GM12878 (cell line): ENCODE data around the gene ABTB1. TPM values are rescaled to one million over a fixed set of nuclear protein-coding genes. Genes with fewer than 3 reads are reported as not detected.

ENCODE experiments used
- ATAC-seq: fragments of 200-7000 bp; cut with Tn5 transposase; 3 replicates; pipeline ENCODE4 v1.9.1; 2020; ENCODE audit warnings: mild to moderate bottlenecking, moderate library complexity
- BruUV-seq: library from RNA; stranded (reverse); fragments of 400-500 nt; replicated peaks from 2 replicates; lab custom pipeline; 2021; lab: Mats Ljungman, UMichigan
- CTCF ChIA-PET: fragments of 300-600 bp; sonication (Branson Sonifier 250); formaldehyde crosslinking; extraction: SDS; loops from one replicate; lab custom pipeline; 2021; ENCODE audit warnings: inconsistent platforms; lab: Yijun Ruan, JAX
- POLR2A ChIA-PET: fragments of 350-600 bp; formaldehyde crosslinking; extraction: SDS; loops from one replicate; lab custom pipeline; 2021; ENCODE audit warnings: inconsistent platforms; lab: Charles Lee
- RAD21 ChIA-PET: fragments of 300-600 bp; sonication (Branson Sonifier 250); formaldehyde crosslinking; loops from one replicate; lab custom pipeline; 2023; ENCODE audit warnings: antibody characterized with exemption; ENCODE audit not compliant: unreplicated experiment; lab: Charles Lee
- SMC1A ChIA-PET: fragments of 300-600 bp; sonication (Branson Sonifier 250); formaldehyde crosslinking; loops from one replicate; lab custom pipeline; 2023; ENCODE audit not compliant: unreplicated experiment, uncharacterized antibody; lab: Charles Lee
- DNase-seq: peaks from one replicate; pipeline ENCODE4 v3.0.0-alpha.2; 2011; ENCODE audit warnings: low read depth, low spot score
- FAIRE-seq: peaks from 3 replicates; lab custom pipeline; 2011; peaks lifted over from hg19 to GRCh38; lab: Jason Lieb, UNC
- H2AFZ ChIP-seq: 2 replicates; pipeline ENCODE4 v1.6.0; 2011; ENCODE audit warnings: low read depth, low read length, control low read depth; ENCODE audit not compliant: control insufficient read depth
- H3K27ac ChIP-seq: 2 replicates; pipeline ENCODE4 v1.5.1; 2011; ENCODE audit warnings: control low read depth; ENCODE audit not compliant: control insufficient read depth, insufficient read depth
- H3K27me3 ChIP-seq, 2 experiments: replicated peaks in 1 of 2; 2 replicates each; pipeline versions ENCODE4 v1.6.0 to v1.6.1; 2011; ENCODE audit warnings: low read length in 1 of 2; ENCODE audit not compliant: control insufficient read depth in 2 of 2, insufficient read depth in 2 of 2
- H3K36me3 ChIP-seq, 2 experiments: 2 replicates each; pipeline ENCODE4 v1.5.1; 2011; ENCODE audit warnings: low read length in 1 of 2; ENCODE audit not compliant: control insufficient read depth in 2 of 2, insufficient read depth in 2 of 2
- H3K4me1 ChIP-seq: 2 replicates; pipeline ENCODE4 v1.6.1; 2011; ENCODE audit warnings: mild to moderate bottlenecking, low read length, moderate library complexity, mixed read lengths; ENCODE audit not compliant: control insufficient read depth, insufficient read depth
- H3K4me2 ChIP-seq: 2 replicates; pipeline ENCODE4 v1.6.0; 2011; ENCODE audit warnings: control low read depth; ENCODE audit not compliant: control insufficient read depth, insufficient read depth
- H3K4me3 ChIP-seq: fragments of 200-600 bp; sonication (generic); 2 replicates; pipeline ENCODE4 v1.5.1; 2016
- H3K79me2 ChIP-seq: 2 replicates; pipeline ENCODE4 v1.6.0; 2011; ENCODE audit warnings: low read length; ENCODE audit not compliant: control insufficient read depth, insufficient read depth
- H3K9ac ChIP-seq: 2 replicates; pipeline ENCODE4 v1.8.0; 2011; ENCODE audit warnings: low read length, control low read depth, mixed read lengths; ENCODE audit not compliant: control insufficient read depth, insufficient read depth
- H3K9me3 ChIP-seq: replicated peaks from 3 replicates; pipeline ENCODE4 v1.5.1; 2011; ENCODE audit warnings: mild to moderate bottlenecking, low read length; ENCODE audit not compliant: control insufficient read depth, insufficient read depth
- H4K20me1 ChIP-seq: 2 replicates; pipeline ENCODE4 v1.6.0; 2011; ENCODE audit not compliant: control insufficient read depth, insufficient read depth
- EZH2 ChIP-seq: IDR thresholded peaks from 2 replicates; pipeline ENCODE4 v1.6.1; 2012; ENCODE audit warnings: low read depth, mild to moderate bottlenecking, control low read depth, inconsistent platforms, low read length, borderline replicate concordance; ENCODE audit not compliant: control insufficient read depth
- IKZF1 ChIP-seq: fragments of 450-650 bp; conservative IDR thresholded peaks from 2 replicates; pipeline ENCODE4 v1.6.1; 2017; ENCODE audit warnings: antibody characterized with exemption, mild to moderate bottlenecking
- MYB ChIP-seq: fragments of 150-350 bp; IDR thresholded peaks from 2 replicates; pipeline ENCODE4 v1.6.1; 2014; ENCODE audit warnings: mild to moderate bottlenecking, low read depth, low read length, borderline replicate concordance
- MYC ChIP-seq: IDR thresholded peaks from 2 replicates; pipeline ENCODE4 v1.6.1; 2011; ENCODE audit warnings: mild to moderate bottlenecking, low read length, moderate library complexity, inconsistent platforms; ENCODE audit not compliant: insufficient read depth, insufficient replicate concordance, insufficient read length, severe bottlenecking
- ZNF24 ChIP-seq: fragments of 450-650 bp; IDR thresholded peaks from 2 replicates; pipeline ENCODE4 v1.6.1; 2017; ENCODE audit warnings: antibody characterized with exemption, mild to moderate bottlenecking
- ZNF622 ChIP-seq: fragments of 450-650 bp; IDR thresholded peaks from 2 replicates; pipeline ENCODE4 v1.6.1; 2017; ENCODE audit warnings: mild to moderate bottlenecking, inconsistent platforms
- WGBS: methylation state at CpG from one replicate; pipeline ENCODE4 v1.1.6; 2016; ENCODE audit warnings: low lambda C conversion rate; ENCODE audit not compliant: insufficient replicate concordance, insufficient coverage; ENCODE audit errors: missing lambda C conversion rate; 5-methylcytosine and 5-hydroxymethylcytosine counted together
- in situ Hi-C: fragments of 300-500 bp; cut with MboI; formaldehyde crosslinking; loops from 9 replicates; pipeline ENCODE4 v1.14.3; 2018; ENCODE audit warnings: mixed read lengths
- intact Hi-C: fragments of 100-400 bp; cut with micrococcal nuclease; formaldehyde crosslinking; loops from one replicate; pipeline ENCODE4 v1.14.2; 2022; ENCODE audit not compliant: unreplicated experiment
- polyA plus RNA-seq, 11 experiments: library from polyadenylated mRNA; depleted of rRNA in 4 of 11; unstranded in 6 of 11; stranded (reverse) in 5 of 11; fragments of >200 nt; fragmentation: Nextera tagmentation in 4 of 11; fragmentation: Illumina TruSeq in 1 of 11; extraction: Ambion mirVana in 4 of 11; extraction: Trizol in 1 of 11; gene quantifications; 1 replicate in 1 of 11; 2 replicates in 10 of 11; pipeline versions ENCODE4 v1.2.1 to v1.2.3, GENCODE V29; 2011 to 2016; ENCODE audit warnings: inconsistent platforms in 2 of 11, missing spikeins in 2 of 11, low read depth in 1 of 11
- total RNA-seq, 4 experiments: library from RNA; depleted of rRNA in 3 of 4; stranded (reverse); fragments of >200 nt in 3 of 4; fragmentation: Illumina TruSeq in 1 of 4; extraction: Trizol in 1 of 4; gene quantifications; 2 replicates each; pipeline versions ENCODE4 v1.2.1 to v1.2.3, GENCODE V29; 2013 to 2021
- TF ChIP-seq, protein P1 (sequence below): fragments of 450-650 bp; IDR thresholded peaks from 2 replicates; pipeline ENCODE4 v1.6.1; 2016; ENCODE audit warnings: mild to moderate bottlenecking
- TF ChIP-seq, protein P2 (sequence below): IDR thresholded peaks from 2 replicates; pipeline ENCODE4 v1.6.1; 2011; ENCODE audit warnings: borderline replicate concordance, low read depth, mild to moderate bottlenecking, moderate library complexity, low read length; ENCODE audit not compliant: insufficient read depth, poor library complexity, severe bottlenecking

ABTB1 gene
- total and polyA plus RNA-seq, 10 of the 15 experiments (the other 5 are each of a cell fraction or from before 2014, with no cell fraction given): 0.11 to 10.2 (median 7.1) TPM

DNA sequence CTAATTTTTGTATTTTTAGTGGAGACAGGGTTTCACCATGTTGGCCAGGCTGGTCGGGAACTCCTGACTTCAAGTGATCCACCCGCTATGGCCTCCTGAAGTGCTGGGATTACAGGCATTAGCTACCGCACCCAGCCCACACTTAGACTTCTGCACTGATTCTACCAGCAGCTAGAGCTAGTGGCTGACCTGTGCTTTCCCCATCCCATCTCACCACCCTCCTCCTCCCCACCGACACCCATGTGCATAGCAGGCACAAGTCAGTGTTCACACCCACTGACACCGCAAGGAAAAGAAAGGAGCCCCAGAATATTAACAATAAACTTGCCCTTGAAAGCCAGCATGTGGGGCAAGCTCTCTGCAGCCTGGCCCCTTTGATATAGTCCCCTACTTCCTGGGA lies 11.2 kb upstream of the ABTB1 start:
- POLR2A ChIA-PET: no interaction called here
- in situ Hi-C loops: no loop called here

More for the DNA sequence above, 11.2 kb upstream of the ABTB1 start:
- no peaks in the 10 kb centered on the region for H4K20me1 ChIP-seq
- FAIRE-seq (no peak), ATAC-seq (no peak), DNase-seq (no peak)
- H3K36me3 ChIP-seq: no peaks in the 10 kb centered on the region
- H3K27ac ChIP-seq: no peak overlapping the region
- no peaks in the 10 kb centered on the region for H3K79me2 ChIP-seq
- H2AFZ ChIP-seq: no peak overlapping the region
- RAD21 ChIA-PET: no interaction called here
- WGBS: 93% methylated on average over 5 of the region's 5 CpGs
- SMC1A ChIA-PET: interaction anchor here (1.0 to 1.3 kb wide), 2 partner anchors 14 to 206 kb away, joined by 3 read pairs; no protein-coding TSS in a partner anchor
- no peak overlapping the region for H3K9ac ChIP-seq
- no peaks in the 10 kb centered on the region for H3K4me1 ChIP-seq
- no peak overlapping the region for H3K4me2 ChIP-seq
- TF ChIP-seq, protein P1, sequence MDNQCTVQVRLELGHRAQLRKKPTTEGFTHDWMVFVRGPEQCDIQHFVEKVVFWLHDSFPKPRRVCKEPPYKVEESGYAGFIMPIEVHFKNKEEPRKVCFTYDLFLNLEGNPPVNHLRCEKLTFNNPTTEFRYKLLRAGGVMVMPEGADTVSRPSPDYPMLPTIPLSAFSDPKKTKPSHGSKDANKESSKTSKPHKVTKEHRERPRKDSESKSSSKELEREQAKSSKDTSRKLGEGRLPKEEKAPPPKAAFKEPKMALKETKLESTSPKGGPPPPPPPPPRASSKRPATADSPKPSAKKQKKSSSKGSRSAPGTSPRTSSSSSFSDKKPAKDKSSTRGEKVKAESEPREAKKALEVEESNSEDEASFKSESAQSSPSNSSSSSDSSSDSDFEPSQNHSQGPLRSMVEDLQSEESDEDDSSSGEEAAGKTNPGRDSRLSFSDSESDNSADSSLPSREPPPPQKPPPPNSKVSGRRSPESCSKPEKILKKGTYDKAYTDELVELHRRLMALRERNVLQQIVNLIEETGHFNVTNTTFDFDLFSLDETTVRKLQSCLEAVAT: no peak
- TF ChIP-seq, protein P2, sequence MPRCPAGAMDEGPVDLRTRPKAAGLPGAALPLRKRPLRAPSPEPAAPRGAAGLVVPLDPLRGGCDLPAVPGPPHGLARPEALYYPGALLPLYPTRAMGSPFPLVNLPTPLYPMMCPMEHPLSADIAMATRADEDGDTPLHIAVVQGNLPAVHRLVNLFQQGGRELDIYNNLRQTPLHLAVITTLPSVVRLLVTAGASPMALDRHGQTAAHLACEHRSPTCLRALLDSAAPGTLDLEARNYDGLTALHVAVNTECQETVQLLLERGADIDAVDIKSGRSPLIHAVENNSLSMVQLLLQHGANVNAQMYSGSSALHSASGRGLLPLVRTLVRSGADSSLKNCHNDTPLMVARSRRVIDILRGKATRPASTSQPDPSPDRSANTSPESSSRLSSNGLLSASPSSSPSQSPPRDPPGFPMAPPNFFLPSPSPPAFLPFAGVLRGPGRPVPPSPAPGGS: no peak
- TF ChIP-seq IKZF1 (no peak), ZNF622 (no peak), MYB (no peak), EZH2 (no peak), ZNF24 (no peak), MYC (no peak)
- no peaks in the 10 kb centered on the region for H3K27me3 ChIP-seq
- CTCF ChIA-PET: interaction anchor here (0.9 kb wide), 1 partner anchor 10 kb away, joined by 3 read pairs; no protein-coding TSS in a partner anchor
- no peaks in the 10 kb centered on the region for H3K9me3 ChIP-seq
- no TSS peak for BruUV-seq
- H3K4me3 ChIP-seq: no peak overlapping the region
- intact Hi-C loops: no loop called here
